ENCODE results near the gene C1orf21. TPM values are rescaled to one million over a fixed set of nuclear protein-coding genes. Genes with fewer than 3 reads are reported as not detected.

The C1orf21 gene
- total RNA-seq, 1 experiment from 2014 or later, result 0.15 TPM

- POLR2A ChIA-PET, result no interaction called here
These were observed 220.0 kb downstream of the C1orf21 start for GRCh38 chr1:184606786-184607185.

GRCh38 chr1:184608581-184608980 is 221.8 kb downstream of the C1orf21 start:
- POLR2A ChIA-PET, result no interaction called here
- BruUV-seq (replicated peaks), result no TSS peak
- H3K27me3 ChIP-seq (ENCODE audit: control insufficient read depth, insufficient read depth, low read length), result no peaks in the 10 kb centered on the region
- ATAC-seq (no peak), DNase-seq (ENCODE audit: low read depth, low spot score) (no peak)
- H3K4me3 ChIP-seq (ENCODE audit: low read depth in 2 of 2, low read length in 2 of 2), result no peak overlapping the region
- H3K36me3 ChIP-seq (ENCODE audit: control insufficient read depth, insufficient read depth, low read length), result no peaks in the 10 kb centered on the region
- CTCF ChIA-PET, result no interaction called here
- intact Hi-C loops (cut with micrococcal nuclease; ENCODE audit: unreplicated experiment) (no loop called here), in situ Hi-C loops (cut with HindIII; ENCODE audit: low pct_unique_long_range_greater_than_20kb, low sequenced_read_pairs) (no loop called here)
- H3K4me1 ChIP-seq (ENCODE audit: control insufficient read depth, insufficient read depth, low read length), result no peaks in the 10 kb centered on the region
- H3K27ac ChIP-seq (ENCODE audit: low read length), result no peak overlapping the region
- H3K9me3 ChIP-seq (ENCODE audit: control insufficient read depth, insufficient read depth, low read depth, low read length), result no peaks in the 10 kb centered on the region
- TF ChIP-seq SIN3A (IDR thresholded peaks at IDR 0.05; ENCODE audit: borderline replicate concordance, insufficient read depth, low read depth, low read length) (no peak), TCF7L2 (IDR thresholded peaks at IDR 0.05; ENCODE audit: low read depth, low read length) (no peak), CTCF (IDR thresholded peaks at IDR 0.05) (no peak), REST (IDR thresholded peaks at IDR 0.05; ENCODE audit: insufficient read depth in 1 of 2, low read depth in 2 of 2, low read length in 1 of 2) (no peak), POLR2AphosphoS5 (IDR thresholded peaks at IDR 0.05; ENCODE audit: low read depth, low read length) (no peak)

More at GRCh38 chr1:184606786-184607185, 220.0 kb downstream of the C1orf21 start:
- ATAC-seq (no peak), DNase-seq (ENCODE audit: low read depth, low spot score) (no peak)
- H3K4me3 ChIP-seq (ENCODE audit: low read depth in 2 of 2, low read length in 2 of 2), result no peak overlapping the region
- H3K9me3 ChIP-seq (ENCODE audit: control insufficient read depth, insufficient read depth, low read depth, low read length), result no peaks in the 10 kb centered on the region
- CTCF ChIA-PET, result no interaction called here
- TF ChIP-seq POLR2AphosphoS5 (IDR thresholded peaks at IDR 0.05; ENCODE audit: low read depth, low read length), result no peak
- TF ChIP-seq CTCF (IDR thresholded peaks at IDR 0.05), result no peak
- no peak for TF ChIP-seq SIN3A (IDR thresholded peaks at IDR 0.05; ENCODE audit: borderline replicate concordance, insufficient read depth, low read depth, low read length)
- TF ChIP-seq TCF7L2 (IDR thresholded peaks at IDR 0.05; ENCODE audit: low read depth, low read length), result no peak
- no peak for TF ChIP-seq REST (IDR thresholded peaks at IDR 0.05; ENCODE audit: insufficient read depth in 1 of 2, low read depth in 2 of 2, low read length in 1 of 2)
- no peaks in the 10 kb centered on the region for H3K27me3 ChIP-seq (ENCODE audit: control insufficient read depth, insufficient read depth, low read length)
- no peaks in the 10 kb centered on the region for H3K36me3 ChIP-seq (ENCODE audit: control insufficient read depth, insufficient read depth, low read length)
- H3K27ac ChIP-seq (ENCODE audit: low read length), result no peak overlapping the region
- BruUV-seq (replicated peaks), result no TSS peak
- intact Hi-C loops (cut with micrococcal nuclease; ENCODE audit: unreplicated experiment) (no loop called here), in situ Hi-C loops (cut with HindIII; ENCODE audit: low pct_unique_long_range_greater_than_20kb, low sequenced_read_pairs) (no loop called here)
- no peaks in the 10 kb centered on the region for H3K4me1 ChIP-seq (ENCODE audit: control insufficient read depth, insufficient read depth, low read length)

All from Panc1 (cell line).